NCI-H345 treated with DMSO at 0.1 percent for 48 hours (cell line): ENCODE measurements around the gene METTL26.

Source experiments
- DNase-seq: peaks from one replicate; lab custom pipeline; 2025; ENCODE audit not compliant: unreplicated experiment; lab: John Stamatoyannopoulos, UW

The METTL26 gene

DNA sequence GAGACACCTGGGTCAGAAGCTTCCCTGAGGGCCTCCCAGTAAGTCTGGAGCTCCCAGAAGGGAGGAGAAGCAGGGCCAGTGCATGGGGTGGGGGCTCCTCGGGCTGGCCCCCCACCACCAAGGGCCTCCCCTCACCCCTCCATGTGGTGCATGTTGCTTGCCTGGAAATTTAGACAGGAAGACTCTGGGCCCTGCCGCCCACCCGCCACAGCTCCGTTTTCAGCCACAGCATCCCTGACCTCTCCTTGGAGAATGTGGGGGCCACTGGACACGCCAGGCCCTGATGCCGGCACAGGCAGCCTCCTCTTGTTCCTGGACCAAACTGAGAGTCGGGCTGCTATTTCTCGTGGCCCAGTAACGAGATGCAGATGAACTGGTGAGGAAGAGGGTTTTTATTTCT lies 2.7 kb upstream of the METTL26 start:
- DNase-seq, result no peak

DNA sequence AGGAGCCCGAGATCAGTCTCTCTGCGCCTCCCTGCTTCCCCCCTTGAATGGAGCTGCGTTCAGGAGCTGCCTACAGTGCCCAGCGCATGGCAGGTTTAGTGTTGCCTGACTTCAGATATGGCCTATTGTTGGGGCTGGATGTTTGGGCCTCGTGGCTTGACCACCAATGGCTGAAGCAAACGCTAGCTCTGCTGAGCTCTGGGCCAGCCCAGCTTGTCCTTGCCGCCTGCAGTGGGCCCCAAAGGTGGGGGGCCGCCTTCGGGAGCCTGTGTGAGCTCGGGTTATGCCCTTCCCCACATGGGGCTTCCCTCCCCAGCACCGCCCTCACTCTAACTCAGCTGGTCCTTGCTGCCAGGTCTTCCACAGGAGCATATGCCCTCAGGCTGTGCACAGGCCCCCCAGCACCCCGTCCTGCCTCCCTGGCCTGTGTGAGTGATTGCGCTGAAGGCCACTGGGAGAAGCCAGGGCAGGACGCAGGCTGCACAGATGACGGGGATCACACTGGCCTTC lies 2.0 kb upstream of the METTL26 start:
- no peak for DNase-seq

DNA sequence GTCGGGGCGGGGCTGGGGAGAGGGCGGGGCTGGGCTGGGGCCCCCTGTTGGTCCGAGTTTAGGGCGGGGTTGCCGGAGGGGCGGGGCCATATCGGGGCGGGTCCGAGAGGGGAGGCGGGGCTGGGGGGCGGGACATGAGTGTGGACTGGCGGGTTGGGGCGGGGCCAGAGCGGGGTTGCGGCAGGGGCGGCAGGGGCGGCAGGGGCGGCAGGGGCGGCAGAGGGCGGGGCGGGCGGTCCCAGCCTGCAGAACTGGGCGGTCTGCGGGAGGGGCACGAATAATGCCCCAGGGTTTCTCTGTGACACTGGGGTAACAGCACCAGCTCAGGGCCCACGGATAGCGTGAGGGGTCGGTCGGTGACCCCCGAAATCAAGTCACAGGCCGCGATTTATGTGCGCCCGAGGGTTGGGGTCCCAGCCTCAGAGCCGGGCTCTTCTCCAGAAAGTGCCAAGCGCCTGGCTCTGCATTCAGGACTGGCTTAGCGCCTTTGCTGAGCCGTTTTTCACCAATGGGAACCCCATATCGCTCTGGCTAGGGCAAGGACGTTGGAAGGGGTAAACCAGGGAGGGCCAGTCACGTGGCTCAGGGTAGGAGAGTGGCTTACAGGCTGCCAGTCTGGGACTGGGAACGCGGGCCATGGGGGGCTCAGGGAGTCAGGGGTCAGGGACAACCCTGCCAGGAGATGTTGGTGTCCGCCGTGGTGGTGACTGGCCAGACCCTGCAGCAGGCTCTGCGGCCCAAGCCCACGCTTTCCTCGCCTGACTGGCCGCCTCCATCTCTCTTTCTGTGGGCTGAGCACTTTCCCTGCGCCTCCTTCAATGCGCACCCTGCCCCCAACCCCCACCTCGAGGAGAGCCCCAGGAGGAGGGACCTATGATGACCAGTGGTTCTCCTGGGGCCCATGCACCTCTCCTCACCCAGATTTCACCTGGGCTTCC lies 1.2 kb upstream of the METTL26 start:
- DNase-seq, result no peak

DNA sequence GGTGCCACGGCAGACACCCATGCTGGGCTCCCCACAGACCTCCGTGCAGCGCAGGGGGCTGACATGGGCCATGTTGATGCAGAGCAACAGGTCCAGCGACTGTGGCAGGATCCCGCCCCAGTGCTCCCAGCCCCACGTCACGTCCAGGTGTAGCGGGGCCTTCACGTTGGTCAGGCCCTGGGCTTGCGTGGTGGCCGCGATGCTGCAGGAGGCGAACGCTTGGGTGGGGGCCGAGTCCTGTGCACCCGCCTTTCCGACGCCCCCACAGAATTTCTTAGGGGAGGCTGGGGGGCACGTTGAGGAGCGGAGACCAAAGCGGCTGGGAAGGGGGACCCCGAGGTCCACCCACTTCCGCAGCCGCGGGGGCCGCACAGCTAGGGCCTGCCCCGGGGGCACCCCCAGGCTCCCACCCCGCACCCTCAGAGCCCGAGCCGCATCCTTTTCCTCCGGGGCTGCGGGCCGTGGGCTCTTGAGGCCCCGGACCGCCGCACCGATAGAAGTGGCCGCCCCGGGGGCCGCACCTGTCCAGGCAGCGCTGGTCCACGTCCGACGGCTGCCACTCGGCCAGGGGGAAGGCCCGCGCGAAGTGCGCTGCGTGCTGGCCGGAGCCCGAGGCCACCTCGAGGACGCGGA lies 416 bp downstream of the METTL26 start:
- no peak for DNase-seq

DNA sequence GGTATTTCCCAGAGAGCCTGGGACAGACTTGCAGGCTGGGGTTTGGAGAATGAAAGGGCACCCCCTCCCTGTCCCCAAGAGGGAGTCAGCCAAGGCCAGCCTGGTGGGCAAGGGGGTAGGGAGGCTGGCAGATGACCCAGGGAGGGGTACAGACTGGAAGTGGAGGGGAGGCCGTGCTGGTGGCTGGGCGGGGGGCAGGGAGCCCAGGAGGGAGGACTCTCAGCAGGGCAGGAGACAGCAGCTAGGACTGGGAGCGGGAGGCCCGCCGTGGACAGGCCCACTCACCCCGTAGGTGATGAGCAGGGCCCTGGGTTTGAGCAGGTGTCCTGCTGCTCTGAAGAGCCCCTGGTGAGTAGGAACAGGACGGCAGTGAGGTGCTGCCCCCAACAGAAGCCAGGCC lies 1.1 kb downstream of the METTL26 start:
- DNase-seq, result no peak

DNA sequence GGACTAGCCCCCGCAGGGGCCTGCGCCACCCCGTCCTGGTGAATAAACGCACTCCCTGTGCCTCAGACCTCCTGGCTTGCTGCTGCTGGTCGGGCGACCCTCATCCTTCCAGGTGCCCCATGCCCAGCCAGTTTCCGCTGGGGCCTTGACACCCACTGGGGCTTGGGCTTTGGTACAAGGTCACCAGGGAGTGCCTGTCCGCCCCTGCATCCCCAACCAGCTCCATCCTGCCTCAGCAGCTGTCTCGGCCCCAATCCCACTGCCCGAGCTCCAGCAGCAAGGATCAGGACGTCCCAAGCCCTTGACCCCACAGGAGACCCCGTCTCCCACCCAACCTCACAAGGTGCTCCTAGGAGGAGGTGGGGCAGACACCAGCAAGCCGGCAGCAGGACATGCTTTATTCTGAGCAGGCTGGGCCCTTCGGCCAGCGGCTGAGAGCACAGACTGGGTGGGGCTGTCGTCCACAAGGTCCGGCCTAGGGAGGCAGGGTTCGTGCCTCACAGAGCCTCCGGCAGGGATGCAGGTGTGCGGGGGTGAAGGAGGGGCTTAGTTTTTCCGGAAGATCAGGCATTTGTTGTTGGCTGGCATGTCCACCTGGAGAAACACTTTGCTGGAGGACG lies 1.9 kb downstream of the METTL26 start:
- no peak for DNase-seq

DNA sequence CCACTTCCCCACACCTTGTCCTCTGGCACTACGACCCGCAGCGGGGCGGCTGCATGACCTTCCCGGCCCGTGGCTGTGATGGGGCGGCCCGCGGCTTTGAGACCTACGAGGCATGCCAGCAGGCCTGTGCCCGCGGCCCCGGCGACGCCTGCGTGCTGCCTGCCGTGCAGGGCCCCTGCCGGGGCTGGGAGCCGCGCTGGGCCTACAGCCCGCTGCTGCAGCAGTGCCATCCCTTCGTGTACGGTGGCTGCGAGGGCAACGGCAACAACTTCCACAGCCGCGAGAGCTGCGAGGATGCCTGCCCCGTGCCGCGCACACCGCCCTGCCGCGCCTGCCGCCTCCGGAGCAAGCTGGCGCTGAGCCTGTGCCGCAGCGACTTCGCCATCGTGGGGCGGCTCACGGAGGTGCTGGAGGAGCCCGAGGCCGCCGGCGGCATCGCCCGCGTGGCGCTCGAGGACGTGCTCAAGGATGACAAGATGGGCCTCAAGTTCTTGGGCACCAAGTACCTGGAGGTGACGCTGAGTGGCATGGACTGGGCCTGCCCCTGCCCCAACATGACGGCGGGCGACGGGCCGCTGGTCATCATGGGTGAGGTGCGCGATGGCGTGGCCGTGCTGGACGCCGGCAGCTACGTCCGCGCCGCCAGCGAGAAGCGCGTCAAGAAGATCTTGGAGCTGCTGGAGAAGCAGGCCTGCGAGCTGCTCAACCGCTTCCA lies 2.6 kb downstream of the METTL26 start:
- no peak for DNase-seq

DNA sequence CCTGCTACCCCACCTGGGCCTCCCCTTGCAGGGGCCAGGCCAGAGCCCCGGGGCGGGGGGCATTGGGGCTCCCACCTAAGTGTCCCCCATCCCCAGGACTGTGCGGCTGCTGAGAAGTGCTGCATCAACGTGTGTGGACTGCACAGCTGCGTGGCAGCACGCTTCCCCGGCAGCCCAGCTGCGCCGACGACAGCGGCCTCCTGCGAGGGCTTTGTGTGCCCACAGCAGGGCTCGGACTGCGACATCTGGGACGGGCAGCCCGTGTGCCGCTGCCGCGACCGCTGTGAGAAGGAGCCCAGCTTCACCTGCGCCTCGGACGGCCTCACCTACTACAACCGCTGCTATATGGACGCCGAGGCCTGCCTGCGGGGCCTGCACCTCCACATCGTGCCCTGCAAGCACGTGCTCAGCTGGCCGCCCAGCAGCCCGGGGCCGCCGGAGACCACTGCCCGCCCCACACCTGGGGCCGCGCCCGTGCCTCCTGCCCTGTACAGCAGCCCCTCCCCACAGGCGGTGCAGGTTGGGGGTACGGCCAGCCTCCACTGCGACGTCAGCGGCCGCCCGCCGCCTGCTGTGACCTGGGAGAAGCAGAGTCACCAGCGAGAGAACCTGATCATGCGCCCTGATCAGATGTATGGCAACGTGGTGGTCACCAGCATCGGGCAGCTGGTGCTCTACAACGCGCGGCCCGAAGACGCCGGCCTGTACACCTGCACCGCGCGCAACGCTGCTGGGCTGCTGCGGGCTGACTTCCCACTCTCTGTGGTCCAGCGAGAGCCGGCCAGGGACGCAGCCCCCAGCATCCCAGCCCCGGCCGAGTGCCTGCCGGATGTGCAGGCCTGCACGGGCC lies 3.4 kb downstream of the METTL26 start:
- no peak for DNase-seq

DNA sequence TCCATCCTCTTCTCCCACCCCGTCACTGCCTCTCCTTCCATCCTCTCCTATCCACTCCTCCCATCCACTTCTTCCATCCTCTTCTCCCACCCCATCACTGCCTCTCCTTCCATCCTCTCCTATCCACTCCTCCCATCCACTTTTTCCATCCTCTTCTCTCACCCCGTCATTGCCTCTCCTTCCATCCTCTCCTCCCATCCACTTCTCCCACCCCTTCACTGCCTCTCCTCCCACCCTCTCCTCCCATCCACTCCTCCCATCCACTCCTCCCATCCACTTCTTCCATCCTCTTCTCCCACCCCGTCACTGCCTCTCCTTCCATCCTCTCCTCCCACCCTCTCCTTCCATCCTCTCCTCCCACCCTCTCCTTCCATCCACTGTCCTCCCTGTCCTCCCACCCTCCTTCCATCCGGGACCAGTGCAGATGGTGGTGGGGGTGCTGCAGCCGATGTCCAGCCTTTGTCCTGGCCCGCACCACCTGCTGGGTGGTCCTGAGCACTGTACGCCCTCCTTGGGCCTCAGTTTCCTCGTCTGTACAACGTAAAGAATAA lies 4.2 kb downstream of the METTL26 start:
- no peak for DNase-seq

DNA sequence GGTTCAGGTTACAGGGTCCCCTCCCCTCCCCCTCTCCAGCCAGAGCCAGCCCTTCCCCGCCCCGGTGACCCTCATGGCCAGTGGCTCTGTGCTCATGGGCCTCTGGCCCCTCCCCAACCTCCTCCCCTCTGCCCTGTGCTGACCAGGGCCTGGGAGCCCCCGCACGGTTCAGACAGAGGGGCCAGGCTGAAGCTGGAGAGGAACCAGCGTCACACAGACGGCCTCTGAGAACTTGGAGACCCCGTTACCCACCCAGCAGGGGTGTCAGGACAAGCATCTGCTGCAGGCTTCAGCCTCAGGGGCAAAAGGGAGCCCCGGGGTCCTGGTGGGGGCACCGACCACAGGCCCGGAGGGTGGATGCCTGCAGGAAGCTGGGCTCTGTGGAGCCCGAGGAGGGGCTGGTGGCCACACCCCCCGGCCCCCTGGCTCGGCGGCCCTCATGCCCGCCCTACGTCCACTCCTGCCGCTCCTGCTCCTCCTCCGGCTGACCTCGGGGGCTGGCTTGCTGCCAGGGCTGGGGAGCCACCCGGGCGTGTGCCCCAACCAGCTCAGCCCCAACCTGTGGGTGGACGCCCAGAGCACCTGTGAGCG lies 5.2 kb downstream of the METTL26 start, which contains the start of gene WFIKKN1:
Gene WFIKKN1 (plus strand): TSS at position 171 of the 591 bp plus-strand sequence. CDS start 269 bp downstream, at position 440.
- DNase-seq, result no peak

DNA sequence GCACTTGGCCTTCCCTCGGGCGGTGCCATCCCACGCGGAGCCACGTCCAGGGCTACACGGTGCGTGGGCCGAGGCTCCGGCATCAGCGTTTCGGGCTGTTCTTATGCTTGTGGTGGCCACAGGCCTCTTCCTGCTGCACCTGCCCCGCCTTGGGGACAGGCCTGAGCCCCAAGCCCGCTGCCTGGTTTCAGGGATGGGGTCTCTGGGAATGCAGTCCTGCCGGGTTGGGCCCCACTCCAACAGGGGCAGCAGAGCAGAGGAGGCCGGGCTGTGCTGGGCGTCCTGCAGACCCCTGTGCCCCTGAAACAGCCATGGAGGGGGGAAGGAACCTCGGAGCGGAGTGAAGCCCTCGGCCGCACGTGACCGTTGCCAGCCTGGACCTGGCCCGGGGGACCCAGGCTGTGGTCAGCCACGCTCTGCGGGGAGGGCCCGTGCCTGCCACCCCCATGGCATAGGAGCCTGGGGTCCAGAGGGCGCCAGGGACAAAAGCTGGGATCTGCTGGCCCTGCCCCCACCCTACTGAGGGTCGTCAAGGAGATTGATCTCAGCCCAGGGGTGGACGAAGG lies 5.8 kb downstream of the METTL26 start:
- no peak for DNase-seq

DNA sequence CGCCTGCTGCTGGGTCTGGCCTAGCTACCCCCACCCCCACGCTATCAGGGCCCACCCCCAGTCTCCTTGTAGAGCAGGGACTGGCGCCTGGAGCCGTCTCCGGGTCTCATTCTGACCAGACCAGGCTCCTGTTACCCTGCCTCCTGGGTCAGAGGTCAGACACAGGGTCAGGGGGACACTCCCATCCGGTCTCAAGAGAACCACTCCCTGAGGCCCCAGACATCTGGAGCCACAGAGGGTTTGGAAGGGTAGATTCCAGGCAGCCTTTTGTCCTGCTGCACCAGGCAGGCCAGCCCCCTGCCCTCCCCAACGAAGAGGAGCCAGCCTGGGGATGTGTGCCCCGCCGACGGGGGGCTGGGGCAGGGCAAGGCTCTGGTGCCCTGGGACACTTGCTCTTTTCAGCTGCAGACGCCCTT lies 6.3 kb downstream of the METTL26 start:
- DNase-seq, result no peak

DNA sequence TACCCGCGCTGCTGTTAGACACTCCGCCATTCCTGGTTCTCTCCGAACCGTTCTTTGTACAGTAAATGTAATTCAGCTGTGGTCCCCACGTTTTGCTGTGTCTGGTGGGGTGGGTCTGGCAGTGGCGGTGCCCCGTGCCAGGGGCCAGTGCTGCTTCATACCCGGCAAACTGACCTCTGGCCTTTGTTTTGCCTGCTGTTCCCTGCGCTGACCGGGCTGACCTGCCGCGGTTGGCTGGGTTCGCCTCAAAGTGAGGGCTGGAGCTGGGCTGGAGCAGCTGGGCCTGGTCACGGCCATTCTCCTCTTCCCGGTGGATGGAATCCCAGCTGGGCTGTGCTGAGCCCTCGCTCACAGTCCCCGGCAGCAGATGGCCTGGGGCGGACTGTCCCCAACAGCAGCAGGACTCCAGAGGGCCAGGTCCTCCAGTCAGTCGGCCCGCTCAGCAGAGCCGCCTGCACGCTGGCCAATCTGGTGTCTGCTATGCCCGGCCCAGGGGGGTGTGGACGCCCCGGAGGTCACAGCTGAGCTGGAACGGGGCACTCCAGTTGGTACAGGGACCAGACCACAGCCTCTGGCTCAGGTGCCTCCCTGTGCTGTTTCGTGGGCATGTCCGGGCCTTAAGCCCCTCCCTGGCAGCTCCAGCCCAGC lies 6.8 kb downstream of the METTL26 start:
- no peak for DNase-seq

DNA sequence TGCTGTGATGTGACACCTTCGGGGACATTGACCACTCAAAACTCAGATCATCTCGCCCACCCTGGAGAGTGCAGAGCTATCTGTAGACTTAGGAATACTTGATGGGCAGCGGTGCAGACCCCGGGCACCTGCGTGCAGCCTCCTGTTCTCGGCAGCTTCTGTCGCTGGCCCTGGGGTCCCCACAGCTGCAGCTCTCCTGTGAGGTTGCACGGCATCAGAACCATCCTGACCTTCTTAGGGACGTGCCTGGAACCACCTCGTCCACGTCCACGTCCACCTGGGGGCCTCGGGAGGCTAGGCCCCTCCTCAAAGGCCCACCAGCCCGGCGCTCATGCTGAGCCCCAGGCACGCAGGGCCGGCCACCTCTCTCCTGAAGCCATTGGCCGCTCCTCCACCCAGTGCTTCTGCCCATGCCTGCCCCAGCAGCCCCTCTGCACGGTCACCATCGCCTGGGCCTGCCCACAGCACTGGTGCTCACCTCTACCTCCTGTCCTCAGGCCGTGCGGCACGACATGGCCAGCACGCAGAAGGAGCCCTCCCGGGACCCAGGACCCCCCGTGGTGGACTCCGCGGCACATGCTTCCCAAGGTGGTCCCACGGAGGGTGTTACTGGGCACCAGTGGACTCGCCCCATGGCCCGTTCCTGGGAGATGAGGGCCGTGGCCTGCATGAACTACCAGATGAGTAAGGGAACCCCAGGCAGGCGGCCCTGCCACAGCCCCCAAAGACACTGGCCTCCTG lies 7.6 kb downstream of the METTL26 start:
- DNase-seq, result no peak

DNA sequence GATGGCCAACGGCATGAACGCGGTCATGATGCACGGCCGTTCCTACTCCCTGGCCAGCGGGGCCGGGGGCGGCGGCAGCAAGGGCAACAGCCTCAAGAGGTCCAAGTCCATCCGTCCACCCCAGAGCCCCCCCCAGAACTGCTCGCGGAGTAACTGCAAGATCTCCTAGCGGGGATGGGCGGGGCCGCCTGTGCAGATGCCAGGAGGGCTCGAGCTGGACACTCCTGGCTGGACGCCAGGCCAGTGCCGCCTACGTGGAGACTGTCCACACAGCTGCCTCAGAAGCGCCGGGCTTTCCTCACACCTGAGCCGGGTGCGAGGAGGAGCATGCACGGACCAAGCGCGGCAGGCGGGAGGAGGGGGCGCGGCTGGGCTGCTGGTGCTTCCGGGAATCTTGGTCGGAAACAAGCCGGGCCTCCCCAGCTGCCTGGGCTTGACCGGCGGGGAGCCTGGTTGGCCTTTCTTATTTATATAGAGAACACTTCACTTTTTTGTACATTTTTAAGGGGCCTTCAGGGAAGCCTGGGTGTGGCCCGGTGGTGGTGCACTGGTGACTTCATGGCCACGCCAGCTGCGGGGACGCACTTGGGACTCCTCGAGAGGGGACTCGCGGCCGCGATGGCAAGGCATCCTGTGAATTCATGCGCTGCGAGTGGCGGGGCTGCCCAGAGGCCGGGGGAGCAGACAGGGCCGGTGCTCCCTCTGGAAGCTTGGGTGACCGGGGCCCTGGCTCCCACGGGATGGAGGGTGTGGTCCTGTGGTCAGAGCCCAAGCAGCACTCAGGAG lies 8.5 kb downstream of the METTL26 start:
- DNase-seq, result no peak

DNA sequence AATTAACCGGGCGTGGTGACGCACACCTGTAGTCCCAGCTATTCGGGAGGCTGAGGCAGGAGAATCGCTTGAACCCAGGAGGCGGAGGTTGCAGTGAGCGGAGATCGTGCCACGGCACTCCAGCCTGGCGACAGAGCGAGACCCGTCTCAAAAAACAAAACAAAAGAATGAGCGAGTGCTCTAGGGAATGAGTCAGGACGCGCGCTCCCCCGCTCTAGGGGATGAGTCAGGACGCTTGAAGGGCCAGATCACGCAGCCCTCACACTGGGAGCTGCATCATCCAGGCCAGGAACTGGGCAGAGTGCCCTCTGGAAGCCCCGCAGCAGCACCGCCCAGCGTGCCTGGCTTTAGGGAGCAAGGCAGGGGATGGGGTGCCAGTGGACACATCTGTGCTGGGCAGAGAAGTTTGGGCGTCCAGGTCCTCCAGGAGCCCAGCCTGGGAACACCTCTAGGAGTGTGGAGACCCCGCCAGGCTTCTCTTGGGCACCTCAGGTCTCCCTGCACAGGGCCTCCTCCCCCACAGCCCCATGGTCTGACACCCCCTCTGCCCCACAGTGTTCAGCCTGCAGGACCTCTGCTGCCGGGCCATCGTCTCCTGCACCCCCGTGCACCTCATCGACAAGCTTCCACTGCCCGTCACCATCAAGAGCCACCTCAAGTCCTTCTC lies 9.2 kb downstream of the METTL26 start:
- no peak for DNase-seq
